ENCODE measurements around the gene MR1.

The MR1 gene

GRCh38 chr1:181062836-181063428, 29.1 kb downstream of the MR1 start:
- DNase-seq (ENCODE audit: low read depth, low spot score) = no peak

DNA sequence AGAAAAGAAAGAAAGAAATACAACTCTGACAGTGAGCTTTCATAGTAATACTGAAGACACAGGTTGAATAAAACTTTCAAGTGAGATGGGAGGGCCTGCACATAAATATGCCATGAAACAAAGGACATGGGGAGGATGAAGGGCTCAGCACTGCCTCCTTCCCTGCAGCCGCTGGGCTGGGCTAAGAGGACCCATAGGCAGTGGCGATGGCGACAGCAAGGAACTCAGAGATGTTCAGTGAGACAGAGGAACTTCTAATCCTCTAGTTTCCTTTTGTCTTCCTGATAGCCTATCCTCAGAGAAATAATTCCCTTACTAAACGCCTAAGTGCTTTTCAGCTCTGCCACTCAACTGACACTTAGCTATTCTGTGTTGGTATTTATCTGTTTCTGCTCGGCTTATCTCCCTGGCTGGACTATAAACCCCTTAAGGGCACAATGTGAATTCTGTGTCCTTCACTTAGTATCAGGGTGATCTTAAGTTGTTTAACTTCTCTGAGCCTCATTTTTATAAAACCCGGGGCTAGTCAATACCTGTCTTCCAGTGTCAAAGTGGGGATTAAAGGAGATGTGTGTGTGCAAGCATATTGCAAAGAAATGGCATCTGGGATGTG, 30.3 kb downstream of the MR1 start:
- DNase-seq (ENCODE audit: low read depth, low spot score) = no peak

DNA sequence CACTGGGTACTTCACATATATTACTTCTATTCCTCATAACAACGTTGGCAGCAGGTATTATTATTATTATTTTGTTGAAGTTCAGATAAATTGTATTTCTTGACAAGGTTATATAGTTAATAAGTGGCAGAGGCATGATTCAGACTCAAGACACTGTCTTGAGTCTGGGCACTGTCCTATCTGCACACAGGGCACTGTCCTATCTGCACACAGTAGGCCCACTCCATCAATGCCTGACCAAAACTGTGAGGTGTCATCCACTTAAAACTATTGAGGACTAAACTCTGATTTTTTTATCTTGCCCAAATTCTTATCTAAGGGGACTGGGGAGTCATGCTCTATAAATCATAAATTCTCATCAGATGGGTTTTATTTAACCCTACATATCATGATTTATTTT, 30.9 kb downstream of the MR1 start:
- no peak for DNase-seq (ENCODE audit: low read depth, low spot score)

DNA sequence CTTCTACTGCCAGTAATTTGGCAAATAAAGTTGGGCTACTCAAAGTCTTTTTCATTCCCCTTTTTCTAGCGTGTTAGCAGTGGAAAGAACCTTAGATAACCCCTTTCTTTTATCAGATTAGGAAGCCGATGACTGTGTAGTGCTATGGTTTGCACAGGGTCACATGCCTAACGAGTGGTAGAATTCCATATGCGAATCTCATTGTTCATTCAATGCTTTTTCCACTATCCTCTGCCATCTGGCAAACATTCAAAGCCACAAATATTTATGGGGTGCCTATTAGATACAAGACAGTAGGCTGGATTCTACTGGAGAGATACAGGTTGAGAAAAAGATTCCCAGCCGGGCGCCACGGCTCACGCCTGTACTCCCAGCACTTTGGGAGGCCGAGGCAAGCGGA, 39.9 kb downstream of the MR1 start:
- DNase-seq (ENCODE audit: low read depth, low spot score) = no peak

DNA sequence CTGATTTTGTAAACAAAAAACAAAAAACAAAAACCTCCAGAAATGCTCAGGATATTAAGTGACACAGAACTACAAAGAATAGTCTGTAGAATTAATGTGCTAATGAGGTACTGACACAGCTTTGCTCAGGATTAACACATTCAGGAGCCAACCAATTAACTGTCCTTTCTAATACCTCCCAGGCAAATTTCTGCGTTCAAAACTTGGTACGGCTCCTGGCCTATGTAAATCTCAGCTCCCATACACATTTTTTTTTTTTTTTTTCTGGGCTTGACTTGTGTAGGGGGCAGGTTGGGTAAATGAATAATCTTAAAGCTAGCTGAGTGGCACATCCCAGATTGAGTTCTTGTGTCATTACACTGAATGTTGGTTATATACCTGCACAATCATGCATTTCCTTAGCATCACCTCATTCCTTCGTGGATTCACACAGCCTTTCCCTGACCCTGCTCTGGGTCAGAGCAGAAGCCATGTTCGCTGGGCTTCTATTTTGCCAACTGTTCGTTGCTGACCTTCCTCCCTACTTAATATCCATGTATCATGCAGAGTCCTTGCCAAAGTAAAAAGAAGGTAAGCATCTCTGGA, 42.1 kb downstream of the MR1 start:
- no peak for DNase-seq (ENCODE audit: low read depth, low spot score)

- no peak for DNase-seq (ENCODE audit: low read depth, low spot score)
Measured at GRCh38 chr1:181076852-181077251, 43.1 kb downstream of the MR1 start.

DNA sequence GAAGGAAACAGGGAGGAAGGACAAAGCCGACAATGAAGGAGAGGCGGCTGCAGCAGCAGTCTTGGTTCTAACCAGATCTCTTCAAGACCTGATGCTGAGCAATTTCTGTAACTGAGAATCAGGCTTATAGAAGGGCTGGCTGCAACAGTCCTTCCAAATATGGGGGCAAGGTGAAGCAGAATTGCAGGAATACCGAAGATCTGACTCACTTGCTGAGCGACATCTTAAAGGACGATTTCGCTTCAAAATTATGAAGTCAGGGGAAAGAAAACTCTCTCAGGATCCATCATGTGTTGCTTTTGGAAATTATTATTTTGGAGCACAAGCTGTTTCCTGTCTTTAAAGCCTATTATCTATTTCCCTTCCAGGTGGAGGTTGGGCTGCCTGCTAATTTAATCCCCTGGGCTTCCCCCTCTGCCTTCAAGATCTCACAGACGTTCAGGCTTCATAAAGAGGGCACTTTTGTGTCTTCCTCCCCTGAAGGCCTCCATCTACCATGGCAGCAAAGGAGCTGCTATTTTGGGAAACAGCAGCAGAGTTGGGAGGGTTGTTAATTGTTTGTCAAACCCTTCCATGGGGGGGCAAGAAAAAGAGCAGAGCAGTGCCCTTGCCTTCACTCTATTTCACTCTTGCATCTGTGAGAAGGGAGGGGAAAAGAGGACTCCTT, 43.9 kb downstream of the MR1 start:
- DNase-seq (ENCODE audit: low read depth, low spot score) = no peak

DNA sequence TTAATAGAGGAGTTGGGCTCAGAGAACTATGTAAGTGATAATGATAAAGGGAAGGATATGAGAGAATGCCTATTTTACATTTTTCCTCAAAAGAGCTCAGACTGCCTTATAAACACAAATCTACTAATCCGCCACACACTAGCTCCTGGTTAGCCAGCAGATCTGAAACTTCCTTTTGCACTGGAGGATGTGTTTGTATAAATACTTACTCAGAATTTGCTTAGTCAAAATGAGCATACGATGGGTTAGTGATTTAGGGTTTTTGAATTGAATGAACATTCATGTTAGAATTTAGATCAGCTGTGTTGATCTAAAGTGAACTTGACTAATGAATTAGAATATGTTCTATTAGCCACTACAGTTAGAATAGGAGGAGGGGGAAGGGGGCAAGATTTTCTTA, 45.6 kb downstream of the MR1 start:
- no peak for DNase-seq (ENCODE audit: low read depth, low spot score)

DNA sequence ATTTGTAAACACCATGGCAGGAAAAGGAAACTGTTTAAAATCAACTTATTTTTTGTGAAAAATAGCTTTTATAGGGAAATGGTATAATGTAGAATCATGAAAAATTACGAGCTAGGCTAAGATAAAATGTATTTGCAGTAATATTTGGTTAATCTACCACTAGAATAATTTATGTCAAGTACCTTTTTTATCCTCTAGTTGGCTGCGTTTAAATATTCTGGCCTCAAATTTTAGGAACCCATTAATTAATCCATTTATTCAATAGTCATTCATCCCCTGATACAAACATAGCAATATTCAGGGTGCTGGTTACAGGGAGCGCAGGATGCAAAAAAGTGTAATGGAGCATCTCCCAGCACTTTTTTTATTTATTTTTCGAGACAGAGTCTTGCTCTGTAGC, 46.1 kb downstream of the MR1 start:
- no peak for DNase-seq (ENCODE audit: low read depth, low spot score)

GRCh38 chr1:181080556-181080955, 46.8 kb downstream of the MR1 start:
- DNase-seq (ENCODE audit: low read depth, low spot score) = no peak

- no peak for DNase-seq (ENCODE audit: low read depth, low spot score)
Measured at GRCh38 chr1:181081395-181081794, 47.6 kb downstream of the MR1 start.

GRCh38 chr1:181083842-181084605, 50.2 kb downstream of the MR1 start:
- no peak for DNase-seq (ENCODE audit: low read depth, low spot score)

DNA sequence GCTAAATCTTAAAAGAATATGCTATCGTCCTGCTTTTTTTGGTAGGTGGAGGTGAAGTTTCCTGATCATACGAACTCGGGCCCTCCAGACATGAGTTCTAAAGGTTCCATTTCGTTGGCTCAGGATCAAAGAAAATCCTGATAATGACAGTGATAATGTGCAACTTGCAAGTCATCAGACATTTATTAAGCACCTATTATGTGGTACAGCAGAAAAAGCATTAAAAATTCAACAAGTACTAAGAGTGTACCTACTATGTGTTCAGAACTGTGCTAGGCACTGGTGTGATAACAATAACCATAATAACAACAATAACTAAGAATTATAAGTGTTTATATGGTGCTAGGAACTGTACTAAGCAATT, 50.8 kb downstream of the MR1 start:
- DNase-seq (ENCODE audit: low read depth, low spot score) = no peak

- DNase-seq (ENCODE audit: low read depth, low spot score) = no peak
Measured at GRCh38 chr1:181086091-181086490, 52.3 kb downstream of the MR1 start.

- DNase-seq (ENCODE audit: low read depth, low spot score) = no peak
Measured at GRCh38 chr1:181086926-181087325, 53.1 kb downstream of the MR1 start.

GRCh38 chr1:181087400-181087901, 53.7 kb downstream of the MR1 start:
- no peak for DNase-seq (ENCODE audit: low read depth, low spot score)

DNA sequence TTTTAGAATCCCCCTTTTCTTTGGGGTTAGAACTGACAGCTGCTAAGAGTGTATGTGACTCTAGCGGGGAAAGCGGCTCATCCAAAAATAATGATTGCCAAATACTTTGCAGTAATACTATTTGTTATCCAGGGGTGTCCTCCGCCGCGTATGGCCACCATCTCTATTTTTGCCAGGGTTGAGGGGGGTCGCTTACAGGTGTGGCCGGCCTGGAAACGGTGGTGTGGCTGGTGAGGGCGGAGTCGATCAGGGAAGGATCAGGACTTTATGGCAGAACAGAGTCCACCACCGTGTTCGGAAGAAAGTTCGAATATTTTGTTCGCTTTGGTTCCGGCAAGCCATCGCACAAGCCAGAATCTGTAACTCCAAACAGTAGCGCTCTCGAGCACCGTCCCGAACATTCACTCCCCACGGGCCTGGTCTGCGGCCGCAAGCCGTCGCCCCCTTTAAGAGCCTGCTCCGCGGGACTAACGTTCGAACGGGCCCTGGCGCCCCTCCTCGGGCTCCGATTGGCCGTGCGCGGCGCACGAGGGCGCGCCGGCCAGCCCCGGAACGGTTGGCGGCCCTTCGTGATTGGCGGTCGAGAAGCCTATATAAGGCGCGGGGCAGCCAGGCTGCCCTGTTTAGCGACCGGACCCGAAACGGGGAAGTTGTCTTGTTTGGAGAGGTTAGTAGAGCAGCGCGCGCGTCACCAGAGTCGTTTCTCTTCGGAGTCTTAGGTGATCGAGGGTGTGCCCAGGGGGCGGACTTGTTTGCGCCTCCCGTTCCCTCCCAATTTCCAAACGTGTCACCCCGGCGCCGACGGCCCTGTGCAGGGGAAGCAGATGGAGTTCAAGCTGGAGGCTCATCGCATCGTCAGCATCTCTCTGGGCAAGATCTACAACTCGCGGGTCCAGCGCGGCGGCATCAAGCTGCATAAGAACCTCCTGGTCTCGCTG, 54.6 kb downstream of the MR1 start, which contains the start of gene IER5:
IER5 (plus strand) TSS at position 622 of the 938 bp plus-strand sequence; CDS start at position 825, 203 bp downstream.
- peak; percentile 89 for DNase-seq (ENCODE audit: low read depth, low spot score)

- DNase-seq (ENCODE audit: low read depth, low spot score) = no peak
Measured at GRCh38 chr1:181089017-181089675, 55.4 kb downstream of the MR1 start.

DNA sequence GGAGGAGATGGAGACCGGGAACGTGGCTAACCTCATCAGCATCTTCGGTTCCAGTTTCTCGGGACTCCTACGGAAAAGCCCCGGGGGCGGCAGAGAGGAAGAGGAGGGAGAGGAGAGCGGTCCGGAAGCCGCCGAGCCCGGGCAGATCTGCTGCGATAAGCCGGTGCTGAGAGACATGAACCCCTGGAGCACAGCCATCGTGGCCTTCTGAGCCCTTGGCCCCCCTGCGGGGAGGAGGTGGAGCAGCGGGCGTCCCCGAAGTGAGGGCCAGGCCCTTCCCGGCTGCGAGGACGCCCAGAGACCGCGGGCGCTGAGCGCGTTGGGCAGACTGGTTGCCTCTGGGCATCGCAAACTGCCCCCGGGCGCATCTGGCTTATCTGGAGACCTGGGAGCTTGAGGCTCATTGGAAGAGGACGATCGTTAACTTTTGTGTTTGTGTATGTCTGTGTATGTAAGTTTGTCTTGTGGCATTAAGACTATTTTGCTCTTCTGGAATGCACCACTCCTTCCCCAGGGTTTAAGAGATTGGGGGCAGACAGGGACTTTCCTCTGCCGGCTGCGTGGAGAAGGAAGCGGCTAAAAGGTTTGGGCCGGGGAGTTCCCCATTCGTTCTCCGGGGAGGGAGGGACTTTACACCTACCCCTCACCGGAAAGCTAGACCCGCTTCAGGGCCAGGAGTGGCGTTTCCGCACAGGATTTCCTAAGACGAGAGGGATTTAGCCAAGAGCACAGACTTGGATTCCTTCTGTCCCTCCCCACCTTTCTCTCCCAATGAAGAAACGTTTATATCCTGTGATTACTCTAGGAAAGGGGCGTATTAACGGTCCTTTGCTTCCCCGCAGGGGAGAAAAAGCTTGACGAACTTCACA, 56.1 kb downstream of the MR1 start:
- DNase-seq (ENCODE audit: low read depth, low spot score) = peak; percentile 32
